ENCODE results near the gene MRPS21. TPM values are rescaled to one million over a fixed set of nuclear protein-coding genes. Genes with fewer than 3 reads are reported as not detected.

MRPS21 gene
- total and polyA plus RNA-seq, 9 of the 15 experiments (the other 6 are each of a cell fraction or from before 2014, with no cell fraction given) = 119 to 407 (median 149) TPM

DNA sequence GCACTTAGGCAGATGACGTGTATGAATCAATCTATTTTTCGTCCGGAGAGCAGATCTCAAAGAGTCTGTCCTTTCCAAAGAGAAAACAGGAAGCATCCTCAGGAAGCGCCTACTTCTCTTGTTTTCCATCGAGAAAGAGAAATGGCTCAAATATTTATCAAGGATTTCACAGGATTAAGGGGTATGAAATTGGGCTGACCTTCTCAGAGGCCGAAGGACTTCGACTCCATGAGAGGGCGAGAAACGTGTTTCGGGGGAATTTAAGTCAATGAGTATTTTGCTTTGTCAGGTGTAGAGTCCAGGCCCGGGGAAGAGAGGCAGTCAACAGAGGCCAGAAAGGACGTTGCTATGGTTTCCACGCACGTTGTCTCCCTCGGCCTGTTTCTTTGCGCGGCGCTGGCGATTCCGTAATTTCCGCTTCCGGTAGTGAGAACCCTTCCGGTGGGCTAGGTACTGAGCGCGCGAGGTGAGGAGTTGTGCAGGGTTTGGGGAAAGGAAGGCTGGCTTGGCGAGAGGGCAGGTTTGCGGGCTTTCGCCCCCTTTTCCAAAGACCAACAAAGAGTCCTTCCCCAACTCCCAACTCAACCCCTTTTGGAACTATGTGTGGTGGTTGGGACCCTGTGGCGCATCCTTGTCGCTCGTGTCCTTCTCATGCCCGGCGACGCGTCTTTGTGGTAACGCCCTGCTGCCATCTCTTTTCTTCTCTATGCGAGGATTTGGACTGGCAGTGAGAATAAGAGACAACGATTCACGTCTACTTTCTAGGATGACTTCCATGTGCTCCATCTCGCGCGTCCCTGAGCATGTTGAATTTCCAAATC, at the start of gene MRPS21 (continued):
- TF ChIP-seq REST (IDR thresholded peaks at IDR 0.05; ENCODE audit: borderline replicate concordance) (no peak), REST (CRISPR knock-in tag; IDR thresholded peaks at IDR 0.05; ENCODE audit: low read depth) (no peak), STAG1 (CRISPR knock-in tag; IDR thresholded peaks at IDR 0.05; ENCODE audit: borderline replicate concordance) (no peak), CBX5 (IDR thresholded peaks at IDR 0.05; ENCODE audit: borderline replicate concordance, low read depth) (no peak), ZC3H8 (IDR thresholded peaks at IDR 0.05) (no peak), POLR2H (tag; IDR thresholded peaks at IDR 0.05; ENCODE audit: low read depth) (peak; percentile 82), MTA3 (IDR thresholded peaks at IDR 0.05; ENCODE audit: borderline replicate concordance) (no peak; the same call in 1 of the 2 replicates), ZNF695 (CRISPR knock-in tag; IDR thresholded peaks at IDR 0.05) (0 out of 2 replicates have a peak, but pooled peaks have one; percentile 65), ZFP30 (CRISPR knock-in tag; IDR thresholded peaks at IDR 0.05; ENCODE audit: borderline replicate concordance) (no peak), CTCFL (IDR thresholded peaks at IDR 0.05; ENCODE audit: borderline replicate concordance, insufficient read depth, low read depth, low read length, poor library complexity, severe bottlenecking) (no peak), NR2C1 (IDR thresholded peaks at IDR 0.05) (peak; percentile 71), NR2C1 (tag; IDR thresholded peaks at IDR 0.05) (peak; percentile 74), MLLT1 (IDR thresholded peaks at IDR 0.05) (no peak), RFX5 (IDR thresholded peaks at IDR 0.05; ENCODE audit: low read depth, low read length) (no peak)
- TF ChIP-seq, protein P1, sequence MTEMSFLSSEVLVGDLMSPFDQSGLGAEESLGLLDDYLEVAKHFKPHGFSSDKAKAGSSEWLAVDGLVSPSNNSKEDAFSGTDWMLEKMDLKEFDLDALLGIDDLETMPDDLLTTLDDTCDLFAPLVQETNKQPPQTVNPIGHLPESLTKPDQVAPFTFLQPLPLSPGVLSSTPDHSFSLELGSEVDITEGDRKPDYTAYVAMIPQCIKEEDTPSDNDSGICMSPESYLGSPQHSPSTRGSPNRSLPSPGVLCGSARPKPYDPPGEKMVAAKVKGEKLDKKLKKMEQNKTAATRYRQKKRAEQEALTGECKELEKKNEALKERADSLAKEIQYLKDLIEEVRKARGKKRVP (CRISPR knock-in tag; IDR thresholded peaks at IDR 0.05) = no peak

Data from K562 (cell line).